Ishikawa (cell line): ENCODE measurements around the gene UVSSA.

Source experiments
- CEBPB ChIP-seq: IDR thresholded peaks from 2 replicates; pipeline ENCODE4 v1.6.1; 2012
- CREB1 ChIP-seq: IDR thresholded peaks from 2 replicates; pipeline ENCODE4 v1.6.1; 2012; ENCODE audit warnings: low read depth
- EP300 ChIP-seq: IDR thresholded peaks from 2 replicates; pipeline ENCODE4 v1.6.1; 2012; ENCODE audit warnings: borderline replicate concordance
- MAX ChIP-seq: IDR thresholded peaks from 2 replicates; pipeline ENCODE4 v1.6.1; 2012
- RAD21 ChIP-seq: IDR thresholded peaks from 2 replicates; pipeline ENCODE4 v1.6.1; 2012; ENCODE audit warnings: low read depth
- REST ChIP-seq: IDR thresholded peaks from 2 replicates; pipeline ENCODE4 v1.6.1; 2012; ENCODE audit warnings: low read depth, mild to moderate bottlenecking
- TAF1 ChIP-seq: IDR thresholded peaks from 2 replicates; pipeline ENCODE4 v1.6.1; 2012; ENCODE audit warnings: low read depth, mild to moderate bottlenecking
- TCF12 ChIP-seq: IDR thresholded peaks from 2 replicates; pipeline ENCODE4 v1.6.1; 2012; ENCODE audit warnings: low read depth

DNA sequence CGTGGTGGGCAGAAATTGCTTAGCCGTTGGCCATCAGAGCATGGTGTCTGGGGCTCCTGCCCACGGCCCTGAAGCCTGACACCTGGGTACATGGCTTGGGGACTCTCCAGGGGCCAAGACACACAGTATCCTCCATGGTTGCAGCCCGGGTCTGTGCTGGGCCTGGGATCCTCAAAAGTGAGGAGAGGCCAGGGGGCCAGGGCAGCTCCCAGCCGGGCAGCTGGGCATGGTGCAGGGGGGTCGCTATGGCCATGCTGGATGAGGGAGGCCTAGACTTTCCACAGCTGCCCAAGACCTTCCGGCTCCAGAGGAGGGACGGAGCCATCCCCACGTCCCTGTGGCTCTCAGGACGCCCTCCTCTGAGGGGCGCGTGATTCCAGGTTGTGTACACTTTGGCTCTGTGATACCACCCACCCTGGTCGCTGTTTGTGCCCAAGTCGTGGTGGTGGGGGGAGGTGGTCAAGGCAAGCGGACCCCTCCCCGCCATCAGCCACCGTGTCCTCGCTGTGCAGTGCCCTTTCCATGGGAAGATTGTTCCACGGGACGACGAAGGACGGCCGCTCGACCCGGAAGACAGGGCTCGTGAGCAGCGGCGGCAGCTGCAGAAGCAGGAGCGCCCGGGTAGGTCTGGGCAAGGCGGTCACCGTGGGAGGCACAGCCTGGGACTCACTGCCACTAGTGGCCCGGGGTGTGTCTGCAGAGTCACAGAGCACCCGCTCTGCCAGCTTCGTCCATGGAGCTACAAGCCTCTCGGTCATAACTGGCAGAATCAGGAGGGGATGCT is 33.6 kb downstream of the UVSSA start:
- TF ChIP-seq CREB1, result no peak
- no peak for TF ChIP-seq MAX
- TF ChIP-seq CEBPB, result no peak
- no peak for TF ChIP-seq REST
- no peak for TF ChIP-seq EP300
- TF ChIP-seq TCF12, result no peak
- no peak for TF ChIP-seq TAF1
- no peak for TF ChIP-seq RAD21
